HEK293 (cell line): ENCODE results near the gene BORCS5.

Experiments used
- CTCF ChIA-PET: fragments of 350-600 bp; formaldehyde crosslinking; extraction: SDS; loops from one replicate; lab custom pipeline; 2021; ENCODE audit warnings: antibody characterized with exemption; lab: Yijun Ruan, JAX
- POLR2A ChIA-PET: fragments of 300-600 bp; formaldehyde crosslinking; extraction: SDS; loops from one replicate; lab custom pipeline; 2020; ENCODE audit warnings: antibody characterized with exemption, inconsistent platforms; lab: Yijun Ruan, JAX
- H3K27ac ChIP-seq: fragments of 200-500 bp; sonication (Bioruptor generic); 2 replicates; pipeline ENCODE4 v1.5.1; 2014; ENCODE audit warnings: low read depth, low read length, control low read depth, inconsistent platforms; ENCODE audit errors: extremely low read depth
- H3K36me3 ChIP-seq, 2 experiments: fragments of 200-500 bp in 1 of 2; sonication (Bioruptor generic) in 1 of 2; 1 replicate in 1 of 2; 2 replicates in 1 of 2; pipeline ENCODE4 v1.5.1; 2014 to 2017; ENCODE audit warnings: inconsistent platforms in 2 of 2, low read length in 2 of 2; ENCODE audit not compliant: control insufficient read depth in 2 of 2, insufficient read depth in 1 of 2
- H3K4me1 ChIP-seq: fragments of 200-500 bp; sonication (Bioruptor generic); 2 replicates; pipeline ENCODE4 v1.5.1; 2014; ENCODE audit warnings: mild to moderate bottlenecking, low read length, inconsistent platforms; ENCODE audit not compliant: control insufficient read depth, insufficient read depth
- H3K4me3 ChIP-seq: 2 replicates; pipeline ENCODE4 v1.5.1; 2011; ENCODE audit warnings: low read depth, mild to moderate bottlenecking, control low read depth, low read length, moderate library complexity
- H3K9me3 ChIP-seq: fragments of 200-500 bp; sonication (Bioruptor generic); 2 replicates; pipeline ENCODE4 v1.5.1; 2014; ENCODE audit warnings: low read depth, low read length, inconsistent platforms; ENCODE audit not compliant: control insufficient read depth, insufficient read depth
- MYNN ChIP-seq: fragments of 450-650 bp; formaldehyde crosslinking; IDR thresholded peaks from 2 replicates; pipeline ENCODE4 v1.5.1; 2016; ENCODE audit warnings: missing biosample characterization, missing genetic modification characterization, borderline replicate concordance
- OSR2 ChIP-seq: fragments of 450-650 bp; formaldehyde crosslinking; IDR thresholded peaks from 2 replicates; pipeline ENCODE4 v1.5.1; 2016; ENCODE audit warnings: missing biosample characterization, missing genetic modification characterization
- PRDM1 ChIP-seq: fragments of 450-650 bp; formaldehyde crosslinking; IDR thresholded peaks from 2 replicates; pipeline ENCODE4; 2016; ENCODE audit warnings: missing biosample characterization, missing genetic modification characterization
- SETDB1 ChIP-seq: IDR thresholded peaks from one replicate; pipeline ENCODE4 v1.6.1; 2017; ENCODE audit warnings: mild to moderate bottlenecking, low read length, moderate library complexity, mixed read lengths; ENCODE audit not compliant: insufficient read length
- YY1 ChIP-seq: fragments of 450-650 bp; formaldehyde crosslinking; IDR thresholded peaks from 2 replicates; pipeline ENCODE4 v1.5.1; 2018; ENCODE audit warnings: missing biosample characterization, missing genetic modification characterization
- ZBTB20 ChIP-seq: fragments of 450-650 bp; formaldehyde crosslinking; IDR thresholded peaks from 2 replicates; pipeline ENCODE4 v1.5.1; 2016; ENCODE audit warnings: missing biosample characterization, missing genetic modification characterization
- ZBTB44 ChIP-seq: fragments of 450-650 bp; IDR thresholded peaks from 2 replicates; pipeline ENCODE4 v1.5.1; 2018; ENCODE audit warnings: missing biosample characterization, mild to moderate bottlenecking, missing genetic modification characterization
- ZBTB7A ChIP-seq: fragments of 450-650 bp; formaldehyde crosslinking; IDR thresholded peaks from 2 replicates; pipeline ENCODE4 v1.5.1; 2016; ENCODE audit warnings: low read depth, missing biosample characterization, missing genetic modification characterization
- ZBTB8A ChIP-seq: fragments of 450-650 bp; formaldehyde crosslinking; IDR thresholded peaks from 2 replicates; pipeline ENCODE4 v1.5.1; 2016; ENCODE audit warnings: missing biosample characterization, missing genetic modification characterization
- ZNF148 ChIP-seq: fragments of 450-650 bp; formaldehyde crosslinking; IDR thresholded peaks from 2 replicates; pipeline ENCODE4 v1.5.0; 2017; ENCODE audit warnings: missing biosample characterization, missing genetic modification characterization, borderline replicate concordance
- ZNF2 ChIP-seq: fragments of 450-650 bp; formaldehyde crosslinking; IDR thresholded peaks from 2 replicates; pipeline ENCODE4 v1.5.1; 2016; ENCODE audit warnings: missing biosample characterization, missing genetic modification characterization
- ZNF211 ChIP-seq: fragments of 450-650 bp; formaldehyde crosslinking; IDR thresholded peaks from 2 replicates; pipeline ENCODE4 v1.5.1; 2016; ENCODE audit warnings: low read depth, missing biosample characterization, missing genetic modification characterization
- ZNF362 ChIP-seq: fragments of 450-650 bp; formaldehyde crosslinking; IDR thresholded peaks from 2 replicates; pipeline ENCODE4 v1.5.1; 2016; ENCODE audit warnings: missing biosample characterization, missing genetic modification characterization
- ZNF404 ChIP-seq: fragments of 450-650 bp; formaldehyde crosslinking; IDR thresholded peaks from 2 replicates; pipeline ENCODE4 v1.5.1; 2017; ENCODE audit warnings: missing biosample characterization, missing genetic modification characterization
- ZNF488 ChIP-seq: fragments of 450-650 bp; formaldehyde crosslinking; IDR thresholded peaks from 2 replicates; pipeline ENCODE4 v1.5.1; 2016; ENCODE audit warnings: missing biosample characterization, missing genetic modification characterization
- ZNF580 ChIP-seq: fragments of 450-650 bp; formaldehyde crosslinking; IDR thresholded peaks from 2 replicates; pipeline ENCODE4 v1.5.1; 2016; ENCODE audit warnings: missing biosample characterization, missing genetic modification characterization
- ZNF596 ChIP-seq: fragments of 450-650 bp; IDR thresholded peaks from 2 replicates; pipeline ENCODE4 v1.5.0; 2018; ENCODE audit warnings: missing biosample characterization, mild to moderate bottlenecking, missing genetic modification characterization, moderate library complexity
- ZNF629 ChIP-seq: fragments of 450-650 bp; formaldehyde crosslinking; IDR thresholded peaks from 2 replicates; pipeline ENCODE4 v1.5.1; 2017; ENCODE audit warnings: missing biosample characterization, missing genetic modification characterization
- ZNF677 ChIP-seq: fragments of 450-650 bp; IDR thresholded peaks from 2 replicates; pipeline ENCODE4 v1.5.0; 2018; ENCODE audit warnings: missing biosample characterization, mild to moderate bottlenecking, missing genetic modification characterization, moderate library complexity
- ZSCAN16 ChIP-seq: fragments of 450-650 bp; formaldehyde crosslinking; IDR thresholded peaks from 2 replicates; pipeline ENCODE4 v1.5.1; 2016; ENCODE audit warnings: missing biosample characterization, missing genetic modification characterization

The BORCS5 gene

GRCh38 chr12:12367482-12367998 is 10.7 kb downstream of the BORCS5 start:
- ChIA-PET CTCF (interaction anchor here (1.0 to 1.9 kb wide), 2 partner anchors 11 to 30 kb away, joined by 3 to 4 read pairs; partner anchors contain the start of gene BORCS5), POLR2A (interaction anchor here (1.2 kb wide), 1 partner anchor 10 kb away, joined by 5 read pairs; the partner anchor contains the start of gene BORCS5)
- H3K36me3 ChIP-seq = peaks cover 0 to 6% of the 10 kb centered on the region in 2 experiments; a peak in 1 of 3 replicates

GRCh38 chr12:12372946-12373722 is 16.3 kb downstream of the BORCS5 start:
- H3K4me1 ChIP-seq = no peaks in the 10 kb centered on the region
- ChIA-PET CTCF (interaction anchor here (0.7 kb wide), 1 partner anchor 45 kb away, joined by 4 read pairs; no protein-coding TSS in a partner anchor), POLR2A (interaction anchor here (0.6 kb wide), 1 partner anchor 416 kb away, joined by 3 read pairs; no protein-coding TSS in a partner anchor)
- H3K27ac ChIP-seq = no peak overlapping the region
- no peak overlapping the region for H3K4me3 ChIP-seq
- no peaks in the 10 kb centered on the region for H3K9me3 ChIP-seq
- H3K36me3 ChIP-seq = no peaks in the 10 kb centered on the region; a peak in 1 of 3 replicates
- TF ChIP-seq ZNF677 (tag by site-specific recombination) (no peak), ZNF488 (tag by site-specific recombination) (no peak), YY1 (tag by site-specific recombination) (no peak), ZNF629 (tag by site-specific recombination) (no peak), ZNF596 (tag by site-specific recombination) (no peak), ZBTB20 (no peak), ZBTB7A (no peak), ZNF362 (tag by site-specific recombination) (no peak), ZSCAN16 (tag by site-specific recombination) (no peak), ZBTB44 (tag by site-specific recombination) (no peak), ZNF580 (tag by site-specific recombination) (no peak), OSR2 (tag by site-specific recombination) (no peak), SETDB1 (no peak), ZNF2 (tag by site-specific recombination) (no peak), ZNF404 (tag by site-specific recombination) (no peak), ZNF148 (tag by site-specific recombination) (no peak), ZNF211 (tag by site-specific recombination) (no peak)

More at GRCh38 chr12:12367482-12367998, 10.7 kb downstream of the BORCS5 start:
- H3K4me3 ChIP-seq = no peak overlapping the region
- H3K4me1 ChIP-seq = peaks cover 5% of the 10 kb centered on the region; the same call in 1 of the 2 replicates
- no peak for TF ChIP-seq MYNN (tag by site-specific recombination)
- peak; percentile 21; the same call in 1 of the 2 replicates for TF ChIP-seq ZNF148 (tag by site-specific recombination)
- peak; percentile 82 for TF ChIP-seq PRDM1 (tag by site-specific recombination)
- TF ChIP-seq ZBTB8A (tag by site-specific recombination) = no peak
- H3K9me3 ChIP-seq = no peaks in the 10 kb centered on the region
- no peak overlapping the region for H3K27ac ChIP-seq
